ENCODE results near the gene ZMAT5.

Gene ZMAT5

DNA sequence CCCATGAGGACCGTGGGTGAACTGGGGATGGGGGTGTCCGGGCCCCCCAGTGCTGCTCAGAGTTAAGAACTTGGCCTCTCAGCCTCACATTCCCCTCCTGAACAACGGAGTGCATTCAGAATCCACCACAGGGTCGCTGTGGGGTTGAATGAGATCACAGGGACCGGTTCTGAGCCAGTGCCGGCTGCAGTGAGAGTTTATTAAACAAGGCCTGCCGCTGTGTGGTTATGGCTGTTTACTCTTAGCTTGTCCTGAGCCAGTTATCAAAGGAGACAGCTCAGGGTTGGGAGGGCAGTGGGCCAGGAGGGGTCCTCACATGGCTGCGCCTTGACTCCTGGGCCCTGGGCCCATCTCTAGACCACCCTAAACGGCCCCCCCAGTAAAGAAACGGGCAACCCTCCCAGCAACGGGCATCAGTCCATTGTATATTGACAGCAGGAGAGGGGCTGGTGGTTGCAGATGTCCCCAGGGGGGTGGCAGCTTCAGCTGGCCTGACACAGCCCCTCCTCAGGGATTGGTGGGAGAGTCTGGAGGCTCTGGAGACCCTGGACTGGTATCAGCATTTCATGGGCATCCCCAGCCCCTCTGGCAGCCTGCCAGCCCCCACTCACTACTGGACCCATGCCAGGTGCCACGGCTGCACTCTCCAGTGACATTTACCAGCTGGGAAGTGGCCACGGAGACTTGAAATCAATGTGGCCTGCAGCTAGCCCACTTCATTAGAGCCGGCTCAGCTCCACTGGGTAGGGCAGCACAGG is 62.1 kb downstream of the ZMAT5 start:
- peak; percentile 59 to 80 for DNase-seq

DNA sequence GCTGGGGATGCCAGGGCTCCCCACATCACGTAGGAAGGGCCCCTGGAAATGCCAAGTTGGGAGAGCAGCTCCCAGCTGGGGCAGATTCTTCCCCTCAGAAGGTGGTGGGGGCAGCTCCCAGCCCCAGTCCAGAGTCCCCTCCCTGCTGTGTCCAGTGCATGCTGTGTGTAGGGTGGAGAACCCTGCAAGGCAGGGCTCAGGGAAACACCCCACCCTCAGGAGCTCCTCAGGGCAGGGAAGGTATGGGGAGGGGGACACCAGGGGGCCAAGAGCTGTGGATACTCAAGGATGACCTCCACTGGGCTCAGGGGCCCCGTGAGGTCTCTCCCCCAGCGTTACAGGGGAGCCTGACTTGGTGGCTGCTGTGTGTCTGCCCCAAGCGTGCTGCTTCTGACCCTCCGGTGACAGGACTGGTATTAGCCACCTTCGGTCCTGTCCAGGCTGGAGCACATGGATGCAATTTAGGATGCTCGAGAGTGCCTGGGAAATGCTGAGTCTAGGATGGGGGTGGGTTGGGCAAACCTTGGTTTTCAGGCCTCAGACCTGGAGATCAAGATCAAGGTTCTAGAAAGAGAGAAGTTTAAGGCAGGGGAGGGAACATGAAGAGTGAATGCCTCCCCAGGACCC is 63.1 kb downstream of the ZMAT5 start:
- DNase-seq, result no peak

GRCh38 chr22:29702931-29703501 is 63.8 kb downstream of the ZMAT5 start:
- peak in 1 of 2 experiments; percentile 43 for DNase-seq

DNA sequence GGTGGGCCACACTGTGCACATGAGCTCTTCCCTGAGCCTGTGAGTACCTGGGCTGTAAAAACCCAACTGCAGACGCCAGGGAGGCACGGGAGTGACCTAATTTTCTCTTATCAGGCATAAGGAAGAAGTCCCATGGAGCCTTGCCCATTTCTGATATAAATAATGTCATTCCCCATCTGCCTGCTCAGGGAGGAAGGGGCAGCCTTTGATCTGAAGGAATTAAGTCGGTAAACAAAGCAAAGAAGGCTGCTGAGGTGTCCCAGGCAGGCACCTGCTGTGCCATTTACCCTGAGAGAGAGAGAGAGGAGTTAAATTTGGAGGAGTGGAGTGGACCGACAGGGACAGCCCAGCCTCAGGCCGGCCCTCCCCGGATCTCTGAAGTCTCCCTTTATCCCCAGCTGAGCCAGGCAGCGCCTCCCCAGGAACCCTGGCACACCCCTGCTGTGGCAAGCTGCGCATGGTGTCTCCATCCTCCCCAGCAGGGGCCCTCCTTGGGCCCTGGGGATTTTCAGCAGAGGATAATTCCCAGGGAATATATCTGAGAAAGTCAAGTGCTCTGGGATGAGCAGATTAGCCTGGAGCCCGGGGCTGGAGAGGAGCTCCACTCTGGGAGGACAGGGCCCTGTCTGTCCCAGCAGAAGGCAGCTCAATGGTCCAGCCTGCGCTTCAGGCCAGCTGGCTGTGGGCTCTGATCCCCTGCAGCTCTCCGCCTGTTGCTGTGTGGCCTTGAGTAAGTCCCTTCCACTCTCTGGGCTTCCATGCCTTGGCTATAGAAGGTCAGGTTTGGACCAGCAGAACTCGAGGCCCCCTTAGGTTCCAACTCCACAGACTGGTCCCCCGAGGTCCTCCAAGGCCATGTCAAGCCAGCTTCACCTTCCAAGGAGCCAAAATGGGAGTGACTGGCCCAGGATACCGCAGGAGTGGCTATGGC is 64.5 kb downstream of the ZMAT5 start:
- DNase-seq, result peak; percentile 31 to 61

DNA sequence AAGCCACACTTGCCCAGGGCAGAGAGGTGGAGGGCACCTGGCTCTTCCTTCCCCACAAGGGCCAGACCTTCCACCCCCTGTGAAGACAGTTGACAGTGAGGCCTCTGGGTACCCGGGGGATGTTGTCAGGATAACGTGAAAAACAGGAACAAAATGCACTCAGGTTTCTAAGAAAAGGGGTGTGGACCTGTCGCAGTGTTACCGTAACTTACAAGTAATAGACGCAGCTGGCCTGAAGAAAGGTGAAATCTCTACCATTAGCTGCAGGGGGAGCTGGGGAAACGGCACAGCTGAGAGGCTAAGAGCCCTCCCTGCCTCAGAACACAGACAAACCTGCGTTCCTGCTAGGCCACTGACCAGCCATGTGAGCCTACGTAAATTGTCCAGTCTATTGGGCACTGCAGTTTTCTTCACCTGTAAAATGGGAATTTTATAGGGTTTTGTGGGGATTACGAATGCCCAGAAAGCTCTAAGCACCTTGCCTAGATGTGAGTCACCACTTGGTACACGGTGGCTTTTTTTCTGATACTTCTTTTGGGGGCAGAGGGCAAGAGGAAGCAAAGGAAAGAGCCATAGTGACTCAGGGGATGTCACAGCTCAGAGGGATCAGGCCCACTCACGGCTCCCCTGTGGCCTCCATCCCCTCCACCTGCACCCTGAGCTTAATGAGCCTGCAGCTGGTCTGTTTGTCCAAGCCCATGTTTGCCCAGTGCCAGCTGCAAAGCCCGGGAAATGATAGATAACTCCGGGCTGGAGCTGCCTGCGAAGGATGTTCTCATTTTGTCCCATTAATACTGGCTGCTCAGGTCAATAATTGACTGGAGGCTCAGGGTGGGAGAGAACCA is 65.4 kb downstream of the ZMAT5 start:
- DNase-seq, result peak in 1 of 2 experiments; percentile 52

DNA sequence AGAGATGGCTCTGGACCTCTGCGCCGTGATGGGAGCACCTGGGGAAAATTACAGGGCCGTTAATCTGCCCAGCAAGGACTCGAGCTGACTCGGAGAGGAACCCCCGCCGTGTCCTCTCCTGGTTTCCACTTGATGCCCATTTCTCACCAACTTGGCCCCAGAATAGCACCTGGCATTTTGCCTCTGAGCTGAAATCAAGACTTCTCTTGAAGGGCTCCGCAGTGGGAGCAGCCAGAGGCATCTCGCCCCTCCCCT is 66.0 kb downstream of the ZMAT5 start:
- DNase-seq, result peak; percentile 86 to 93

DNA sequence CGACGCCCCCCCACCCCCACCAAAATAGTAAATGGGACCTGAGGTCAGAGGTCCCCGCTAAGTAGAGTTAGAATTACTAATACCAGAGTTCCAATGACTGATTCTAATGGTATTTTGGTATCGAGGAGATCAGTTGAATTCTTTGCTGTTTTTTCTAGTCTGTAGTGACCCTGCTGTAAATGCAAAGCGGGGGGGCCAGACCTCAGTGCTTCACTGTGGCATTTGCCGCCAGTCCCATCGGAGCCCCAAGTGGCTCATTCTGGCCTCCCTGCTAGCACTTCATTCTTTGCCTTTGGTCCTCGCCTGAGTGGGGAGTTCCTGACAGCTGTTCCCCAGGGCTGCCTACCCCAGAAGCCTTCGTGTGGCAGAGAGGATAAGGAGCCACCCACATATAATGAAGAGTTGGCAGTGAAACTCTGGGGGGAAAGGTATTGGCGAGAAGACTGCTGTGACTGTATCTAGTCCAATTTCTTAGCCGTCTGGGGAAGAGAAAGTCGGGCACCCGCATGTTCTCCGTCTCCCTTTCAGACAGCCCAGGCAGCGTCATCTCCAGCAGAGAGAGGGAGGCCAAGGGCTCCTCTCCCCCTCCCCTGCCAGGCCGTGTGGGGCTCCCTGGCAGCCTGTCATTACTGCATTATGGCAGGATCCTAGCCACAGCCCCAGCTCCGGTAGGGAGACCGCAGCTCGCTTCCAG is 66.5 kb downstream of the ZMAT5 start:
- peak; percentile 86 to 93 for DNase-seq

DNA sequence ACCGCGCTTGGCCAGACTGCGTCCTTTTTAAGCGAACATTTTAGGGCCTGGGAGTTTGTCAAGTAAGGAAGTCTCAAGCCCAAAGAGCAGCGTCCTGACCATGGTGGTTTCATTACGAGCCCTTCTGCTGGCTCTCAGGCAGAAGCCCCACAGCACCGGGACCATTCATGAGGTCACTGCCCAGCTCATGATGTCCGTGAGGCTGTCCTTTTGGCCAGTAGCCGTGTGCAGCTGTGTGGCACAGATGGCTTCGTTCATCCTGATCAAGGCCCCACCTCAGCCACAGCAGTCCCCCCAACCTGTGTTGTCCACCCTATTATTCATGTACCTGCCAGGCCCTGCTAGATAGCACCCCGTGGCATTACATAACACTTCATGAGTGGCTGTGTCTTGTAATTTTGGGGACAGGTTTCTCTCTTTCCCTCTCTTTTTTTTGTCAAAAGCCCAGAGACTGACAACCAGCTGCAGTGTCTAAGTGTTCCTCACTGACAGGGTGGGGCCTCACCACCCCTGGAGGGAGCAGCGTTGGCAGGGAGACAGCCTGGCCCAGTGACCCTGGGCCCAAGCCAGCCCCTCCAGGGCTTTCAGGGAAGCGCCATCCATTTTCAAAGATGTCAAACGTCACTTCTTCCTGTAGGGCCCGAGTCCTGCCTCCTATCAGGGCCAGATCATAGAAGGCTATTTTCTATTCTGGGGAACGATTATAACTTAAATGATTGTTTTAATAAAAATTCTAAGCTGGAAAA is 68.8 kb downstream of the ZMAT5 start:
- DNase-seq, result peak in 1 of 2 experiments; percentile 33

- peak; percentile 95 to 98 for DNase-seq
Measured at GRCh38 chr22:29695129-29695926, 71.5 kb downstream of the ZMAT5 start.

DNA sequence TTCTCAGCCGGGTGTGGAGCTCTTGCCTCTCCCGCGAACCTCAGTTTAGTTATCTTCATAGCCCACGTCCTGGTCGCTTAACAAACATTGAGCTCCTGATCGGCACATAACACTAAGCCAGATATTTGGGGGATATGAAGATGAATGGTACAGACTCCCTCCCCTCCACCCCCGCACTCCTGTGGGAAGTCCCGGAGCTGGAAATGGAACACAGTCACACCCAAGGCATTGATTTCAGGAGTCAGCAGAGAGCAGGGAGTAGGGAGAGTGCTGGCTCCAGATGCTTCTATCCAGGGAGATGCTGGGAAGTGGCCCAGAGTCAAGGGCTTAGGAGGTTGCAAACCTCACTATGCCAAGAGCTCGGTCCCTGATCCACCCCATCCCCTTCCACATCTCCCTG is 73.1 kb downstream of the ZMAT5 start:
- DNase-seq, result peak in 1 of 2 experiments; percentile 90

DNA sequence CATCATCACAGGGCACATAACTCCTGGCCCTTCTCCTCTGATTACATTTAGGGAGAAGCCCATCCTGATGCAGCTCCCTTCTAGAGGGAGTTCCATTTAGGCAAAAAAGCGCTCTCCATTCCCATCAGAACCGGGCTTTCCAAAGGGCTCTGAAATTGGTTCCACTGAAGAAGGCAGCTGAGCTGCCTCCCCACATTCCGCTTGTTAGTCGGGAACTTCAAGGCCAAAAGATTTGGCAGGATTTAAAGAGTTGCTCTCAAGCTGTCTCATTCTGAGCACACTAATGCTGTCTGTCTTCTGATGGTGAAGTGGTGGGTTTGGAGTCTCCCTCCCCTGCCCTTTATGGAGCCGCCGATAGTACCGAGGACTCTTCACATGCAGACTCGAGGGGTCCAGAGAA is 73.6 kb downstream of the ZMAT5 start:
- DNase-seq, result peak; percentile 49 to 75

DNA sequence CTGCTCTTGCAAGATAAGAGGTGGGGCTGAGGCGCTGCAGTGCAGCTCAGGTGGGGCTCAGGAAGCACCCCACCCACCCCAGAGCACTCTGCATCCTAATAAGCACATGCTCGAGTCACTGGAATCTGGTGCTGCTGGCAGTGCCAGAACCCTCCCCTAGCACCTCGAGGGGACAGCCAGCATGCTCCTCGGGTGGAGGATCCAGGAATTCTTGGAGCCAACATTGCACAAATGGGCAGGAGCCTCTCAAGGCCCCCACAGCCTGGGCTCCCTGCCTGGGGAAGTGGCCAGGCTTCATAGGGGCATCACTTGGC is 74.5 kb downstream of the ZMAT5 start:
- DNase-seq, result peak; percentile 35 to 80

- DNase-seq, result no peak
Measured at GRCh38 chr22:29691636-29692326, 75.0 kb downstream of the ZMAT5 start.

DNA sequence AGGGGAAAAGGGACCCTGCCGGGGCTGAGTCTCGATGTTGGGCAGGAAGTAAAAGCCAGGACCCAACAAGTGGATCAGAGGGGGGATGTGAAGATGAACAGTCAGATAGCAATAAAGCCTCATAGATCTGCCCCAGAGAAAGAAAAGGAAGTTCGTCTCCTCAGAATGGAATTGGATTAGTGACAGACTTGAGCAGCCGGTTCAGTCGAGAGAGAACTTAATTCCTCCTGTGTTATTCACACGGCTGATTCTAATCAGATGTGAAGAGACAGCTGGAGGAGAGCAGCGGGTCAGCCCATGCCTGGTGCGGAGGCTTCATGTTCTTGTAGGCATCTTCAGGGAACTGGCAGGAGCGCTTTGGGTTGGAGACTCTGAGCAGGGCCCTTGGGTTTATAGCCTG is 76.3 kb downstream of the ZMAT5 start:
- DNase-seq, result peak in 1 of 2 experiments; percentile 41

DNA sequence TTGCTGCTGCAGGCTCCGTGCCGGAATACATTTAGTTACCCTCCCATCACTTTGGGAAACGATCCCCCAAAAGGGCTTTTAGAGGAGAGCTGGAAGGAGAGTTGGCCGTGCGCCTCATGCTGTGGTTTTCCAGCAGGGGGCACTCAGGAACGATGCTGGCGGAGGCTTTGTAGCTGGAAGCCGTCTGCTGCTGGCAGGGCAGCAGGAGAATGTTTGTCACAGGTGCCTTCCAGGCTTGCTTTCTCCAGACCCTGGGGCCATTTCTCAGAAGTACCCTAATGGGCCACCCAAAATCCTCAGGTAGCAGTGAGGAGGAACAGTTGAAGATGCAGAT is 77.0 kb downstream of the ZMAT5 start:
- peak; percentile 36 to 72 for DNase-seq

DNA sequence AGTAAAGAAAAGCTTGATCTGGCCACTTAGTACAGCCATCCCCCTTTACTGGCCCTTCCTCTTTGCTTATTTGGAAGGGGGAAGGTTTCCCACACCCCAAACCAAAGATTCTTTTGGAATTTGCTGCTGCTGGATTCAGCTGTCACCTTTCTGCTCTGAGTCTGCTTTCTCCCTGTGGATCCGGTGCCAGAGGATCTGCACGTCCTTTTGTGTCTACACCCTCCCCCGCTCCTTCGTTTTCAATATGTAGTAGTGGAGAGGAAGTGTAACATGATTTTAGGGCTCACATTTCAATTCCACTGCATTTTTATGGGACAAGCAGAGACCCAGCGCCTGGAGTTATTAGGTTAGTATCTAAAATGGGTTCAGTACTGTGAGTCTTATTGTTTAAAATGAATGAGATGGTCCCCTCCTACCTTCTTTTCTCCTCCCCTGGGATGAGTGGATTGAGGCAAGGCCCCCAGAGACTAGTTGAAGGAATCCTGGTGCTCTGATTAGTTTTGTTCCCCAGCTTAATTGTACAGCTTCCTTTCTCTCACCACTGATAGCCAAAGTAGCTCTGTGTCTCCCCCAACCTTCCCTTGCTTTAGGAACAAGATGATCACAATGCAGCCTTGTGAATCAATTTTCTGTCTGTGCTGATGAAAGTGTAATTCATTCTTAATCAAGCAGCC is 77.5 kb downstream of the ZMAT5 start:
- no peak for DNase-seq

- DNase-seq, result no peak
Measured at GRCh38 chr22:29684244-29684643, 82.6 kb downstream of the ZMAT5 start.

- DNase-seq, result no peak
Measured at GRCh38 chr22:29683536-29683935, 83.3 kb downstream of the ZMAT5 start.

All from NCI-H446 (cell line).